Nephron progenitor cell (in vitro differentiated cells): ENCODE measurements around the gene SV2C.

Experiments
- DNase-seq: peaks from one replicate; pipeline ENCODE4 v3.0.0; 2021
- H3K27ac Mint-ChIP-seq: 2 replicates; pipeline ENCODE4 v1.8.0; 2021; ENCODE audit warnings: mild to moderate bottlenecking, moderate library complexity, mixed read lengths
- H3K27me3 Mint-ChIP-seq: 2 replicates; pipeline ENCODE4 v1.8.0; 2021; ENCODE audit warnings: mild to moderate bottlenecking, low read depth, mixed read lengths; ENCODE audit not compliant: poor library complexity
- H3K36me3 Mint-ChIP-seq: 2 replicates; pipeline ENCODE4 v1.8.0; 2021; ENCODE audit warnings: low read depth, mixed read lengths
- H3K4me1 Mint-ChIP-seq: 2 replicates; pipeline ENCODE4 v1.8.0; 2021; ENCODE audit warnings: mixed read lengths
- H3K4me3 Mint-ChIP-seq: 2 replicates; pipeline ENCODE4 v1.8.0; 2021; ENCODE audit warnings: mild to moderate bottlenecking, moderate library complexity, mixed read lengths
- H3K9me3 Mint-ChIP-seq: 2 replicates; pipeline ENCODE4 v1.8.0; 2021; ENCODE audit warnings: mild to moderate bottlenecking, moderate library complexity, mixed read lengths
- CTCF ChIP-seq: fragments of 200-600 bp; sonication (generic); IDR thresholded peaks from 2 replicates; pipeline ENCODE4 v1.5.0; 2021; ENCODE audit warnings: antibody characterized with exemption

Gene SV2C

DNA sequence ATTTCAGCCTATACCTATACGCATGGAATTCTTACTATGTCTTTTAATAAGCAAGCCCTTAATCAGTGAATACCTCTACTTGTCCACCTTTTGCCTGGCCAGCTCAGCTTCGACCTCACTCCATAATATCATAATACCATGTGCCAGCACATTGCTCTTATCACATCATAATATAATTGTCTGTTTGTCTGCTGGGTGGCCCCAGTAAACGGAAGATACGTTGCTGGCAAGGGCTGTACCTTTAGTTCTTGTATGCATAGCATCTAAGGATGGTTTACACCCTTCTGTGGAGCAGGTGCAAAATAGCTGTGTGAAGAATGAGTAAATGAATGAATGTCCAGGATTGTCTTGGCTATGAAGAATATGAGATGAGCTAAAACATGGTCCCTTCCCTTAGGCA lies 29.9 kb downstream of the SV2C start:
- DNase-seq = no peak
- Mint-ChIP-seq H3K27ac (no peak overlapping the region), H3K36me3 (no peaks in the 10 kb centered on the region), H3K4me3 (no peak overlapping the region), H3K4me1 (no peaks in the 10 kb centered on the region), H3K27me3 (peaks cover 12% of the 10 kb centered on the region), H3K9me3 (no peaks in the 10 kb centered on the region)
- no peak for TF ChIP-seq CTCF

DNA sequence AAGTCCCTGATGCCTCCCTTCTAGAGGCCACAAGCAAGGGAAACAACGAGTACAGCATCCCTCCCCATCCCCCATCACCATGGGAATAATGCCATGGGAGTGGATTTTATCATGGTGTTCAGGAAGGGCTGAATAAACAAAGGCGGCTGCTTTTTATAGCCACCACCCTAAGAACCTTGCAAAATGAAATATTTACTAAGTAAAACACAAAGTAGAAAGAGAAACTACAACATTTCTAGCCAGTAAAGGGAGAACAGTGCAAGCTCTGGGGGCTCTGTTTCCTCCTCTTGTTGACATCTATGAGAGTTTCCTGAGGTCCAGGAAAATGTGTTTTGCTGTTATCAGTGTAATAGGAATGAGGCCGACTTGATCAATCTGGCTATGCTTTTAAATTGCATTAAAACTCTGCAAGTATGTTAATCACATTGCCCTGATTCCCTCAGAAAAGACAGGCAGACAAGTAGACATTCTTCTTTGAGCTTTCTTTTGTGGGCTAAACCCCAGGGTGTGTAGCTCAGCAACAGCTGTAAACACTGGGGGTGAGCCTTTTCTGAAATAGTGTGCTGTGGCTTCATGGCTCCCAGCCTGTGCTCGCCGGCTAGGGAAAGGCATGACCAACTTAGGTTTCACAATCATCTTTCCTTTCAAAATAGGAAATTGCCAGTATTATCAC lies 31.1 kb downstream of the SV2C start:
- Mint-ChIP-seq H3K4me3 (no peak overlapping the region), H3K27ac (no peak overlapping the region), H3K9me3 (no peaks in the 10 kb centered on the region), H3K36me3 (no peaks in the 10 kb centered on the region), H3K4me1 (no peaks in the 10 kb centered on the region), H3K27me3 (peaks cover 12% of the 10 kb centered on the region)
- no peak for TF ChIP-seq CTCF
- DNase-seq = no peak

DNA sequence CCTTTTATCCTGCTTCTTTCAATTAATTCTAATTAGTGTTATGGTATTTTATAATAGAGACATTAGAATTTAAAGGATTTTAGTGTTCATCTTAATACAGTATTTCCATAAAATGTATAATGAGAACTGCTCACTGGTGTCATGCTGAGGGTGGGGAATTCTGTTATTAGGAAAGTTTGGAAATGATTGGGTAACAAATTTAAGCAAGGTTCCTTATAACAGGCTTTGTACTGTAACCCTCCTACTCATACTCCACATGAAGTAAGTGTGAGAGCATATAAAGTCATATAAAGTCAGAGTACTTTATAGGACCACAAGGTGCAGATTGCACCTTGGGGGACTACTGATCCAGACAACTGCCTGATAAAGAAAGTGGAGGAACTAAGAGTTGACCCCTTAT lies 42.2 kb downstream of the SV2C start:
- Mint-ChIP-seq H3K27me3 (no peaks in the 10 kb centered on the region), H3K9me3 (no peaks in the 10 kb centered on the region), H3K27ac (no peak overlapping the region), H3K4me3 (no peak overlapping the region), H3K4me1 (no peaks in the 10 kb centered on the region), H3K36me3 (no peaks in the 10 kb centered on the region)
- no peak for TF ChIP-seq CTCF
- DNase-seq = no peak

GRCh38 chr5:76125888-76126287 lies 42.7 kb downstream of the SV2C start:
- H3K4me3 Mint-ChIP-seq = no peak overlapping the region
- H3K9me3 Mint-ChIP-seq = no peaks in the 10 kb centered on the region
- no peaks in the 10 kb centered on the region for H3K36me3 Mint-ChIP-seq
- no peak overlapping the region for H3K27ac Mint-ChIP-seq
- no peak for DNase-seq
- no peak for TF ChIP-seq CTCF
- no peaks in the 10 kb centered on the region for H3K4me1 Mint-ChIP-seq
- H3K27me3 Mint-ChIP-seq = no peaks in the 10 kb centered on the region

GRCh38 chr5:76134003-76134402 lies 50.8 kb downstream of the SV2C start:
- H3K27me3 Mint-ChIP-seq = no peaks in the 10 kb centered on the region

More at GRCh38 chr5:76134003-76134402, 50.8 kb downstream of the SV2C start:
- Mint-ChIP-seq H3K27ac (no peak overlapping the region), H3K9me3 (no peaks in the 10 kb centered on the region), H3K4me1 (no peaks in the 10 kb centered on the region), H3K4me3 (no peak overlapping the region), H3K36me3 (no peaks in the 10 kb centered on the region)
- TF ChIP-seq CTCF = no peak
- no peak for DNase-seq
